ENCODE results near the gene EEPD1. TPM values are rescaled to one million over a fixed set of nuclear protein-coding genes. Genes with fewer than 3 reads are reported as not detected.

EEPD1 gene
- total RNA-seq, 1 experiment from 2014 or later, result 9.8 TPM

DNA sequence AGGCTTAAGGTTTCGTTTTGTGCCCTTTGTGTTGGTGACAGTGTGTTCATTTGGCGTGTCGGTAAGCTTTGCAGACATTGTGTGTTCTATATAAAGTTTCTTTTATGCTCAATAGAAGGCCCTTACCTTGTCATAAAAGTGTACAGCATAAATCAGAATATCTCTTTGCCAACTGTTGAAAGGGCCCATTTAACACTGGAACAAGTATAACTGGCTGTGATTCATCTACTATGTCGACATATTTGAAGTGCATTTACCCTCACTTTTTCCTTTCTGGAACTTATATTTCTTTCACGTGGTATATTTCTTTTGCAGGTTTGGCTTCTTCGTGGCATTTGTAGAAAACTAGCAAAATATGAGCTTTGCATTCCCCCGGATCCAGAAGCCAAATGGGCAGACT, 32.7 kb downstream of the EEPD1 start:
- no peak overlapping the region for H3K4me3 ChIP-seq (ENCODE audit: insufficient read depth, low read depth, low read length)
- no peak for DNase-seq

GRCh38 chr7:36186359-36187121, 33.5 kb downstream of the EEPD1 start:
- Histone ChIP-seq H3K4me3 (ENCODE audit: insufficient read depth, low read depth, low read length) (no peak overlapping the region), H3K27me3 (ENCODE audit: control insufficient read depth, insufficient read depth, low read length) (no peaks in the 10 kb centered on the region), H3K36me3 (replicated peaks; ENCODE audit: control insufficient read depth, insufficient read depth, low read length) (no peaks in the 10 kb centered on the region)
- no peak for DNase-seq

More for the DNA sequence above, 32.7 kb downstream of the EEPD1 start:
- H3K36me3 ChIP-seq (replicated peaks; ENCODE audit: control insufficient read depth, insufficient read depth, low read length), result no peaks in the 10 kb centered on the region
- H3K27me3 ChIP-seq (ENCODE audit: control insufficient read depth, insufficient read depth, low read length), result no peaks in the 10 kb centered on the region

DNA sequence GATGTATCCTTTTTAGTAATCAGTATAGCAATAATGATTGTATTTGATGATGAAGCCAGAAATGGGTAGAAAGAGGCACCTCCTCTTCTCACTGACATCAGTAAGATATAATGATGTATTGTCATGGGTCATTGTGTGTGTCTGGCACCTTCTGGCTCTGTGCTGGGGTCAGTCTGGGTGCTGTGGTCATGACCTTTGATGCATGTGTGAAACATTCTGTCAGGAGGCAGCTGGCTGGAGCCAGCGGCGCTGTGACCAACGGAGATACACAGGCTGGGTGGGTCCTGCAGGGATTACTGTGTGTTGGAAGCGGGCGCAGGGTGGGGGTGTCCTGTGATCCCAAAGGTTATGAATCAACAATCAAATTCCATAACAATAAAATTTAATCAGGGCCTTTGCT, 35.2 kb downstream of the EEPD1 start:
- no peak overlapping the region for H3K4me3 ChIP-seq (ENCODE audit: insufficient read depth, low read depth, low read length)
- H3K27me3 ChIP-seq (ENCODE audit: control insufficient read depth, insufficient read depth, low read length), result no peaks in the 10 kb centered on the region
- no peaks in the 10 kb centered on the region for H3K36me3 ChIP-seq (replicated peaks; ENCODE audit: control insufficient read depth, insufficient read depth, low read length)
- DNase-seq, result no peak

DNA sequence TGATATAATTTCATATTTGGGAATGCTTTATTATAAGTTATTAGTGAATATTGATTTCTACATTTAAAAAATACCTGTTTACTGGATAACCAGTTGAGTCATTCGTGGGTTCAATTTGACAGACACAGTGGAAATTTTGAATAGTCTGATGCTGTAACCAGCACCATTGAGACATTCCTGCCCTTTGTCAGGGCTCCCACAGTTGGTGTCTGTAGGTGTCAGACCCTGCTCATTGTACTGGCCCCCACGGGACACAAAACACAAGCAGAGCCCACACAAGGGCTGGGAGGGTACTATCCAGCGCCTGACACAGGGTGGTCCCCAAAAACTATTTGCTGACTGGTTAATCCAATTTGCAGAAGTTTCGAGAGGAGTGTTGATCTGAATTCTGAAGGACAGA, 35.9 kb downstream of the EEPD1 start:
- Histone ChIP-seq H3K4me3 (ENCODE audit: insufficient read depth, low read depth, low read length) (no peak overlapping the region), H3K27me3 (ENCODE audit: control insufficient read depth, insufficient read depth, low read length) (no peaks in the 10 kb centered on the region), H3K36me3 (replicated peaks; ENCODE audit: control insufficient read depth, insufficient read depth, low read length) (no peaks in the 10 kb centered on the region)
- no peak for DNase-seq

- no peak overlapping the region for H3K4me3 ChIP-seq (ENCODE audit: insufficient read depth, low read depth, low read length)
- no peaks in the 10 kb centered on the region for H3K27me3 ChIP-seq (ENCODE audit: control insufficient read depth, insufficient read depth, low read length)
- H3K36me3 ChIP-seq (replicated peaks; ENCODE audit: control insufficient read depth, insufficient read depth, low read length), result no peaks in the 10 kb centered on the region
- DNase-seq, result no peak
Observed at GRCh38 chr7:36190447-36191291, 37.6 kb downstream of the EEPD1 start.

DNA sequence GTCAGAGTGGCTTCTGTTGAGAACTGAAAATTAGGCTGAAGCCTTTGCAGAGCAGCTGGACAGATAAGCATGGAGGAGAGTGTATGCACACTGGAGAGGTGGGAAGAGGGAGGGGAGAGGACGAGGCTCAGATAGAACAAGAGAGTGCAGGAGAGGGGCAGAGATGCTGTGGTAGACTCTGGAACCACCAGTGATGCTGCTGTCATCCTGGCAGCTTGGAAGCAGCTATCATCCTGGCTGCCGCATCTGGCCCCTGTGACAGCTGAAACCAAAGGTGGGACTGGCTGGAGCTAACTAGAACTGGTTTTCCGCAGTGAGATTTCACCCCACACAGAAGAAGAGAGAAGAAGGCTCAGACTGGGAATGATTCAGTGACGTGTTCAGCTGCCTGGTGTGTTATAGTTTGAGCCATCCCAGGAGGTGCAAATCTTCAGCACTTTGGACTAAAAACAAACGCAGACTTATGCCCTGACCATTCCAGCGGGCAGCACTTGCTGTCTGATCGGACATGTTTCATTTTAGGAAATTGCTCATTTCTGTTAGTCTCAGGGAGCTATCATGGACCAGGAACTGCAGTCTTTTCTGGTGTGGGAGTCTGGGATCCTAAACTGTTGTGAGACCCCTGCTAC, 38.4 kb downstream of the EEPD1 start:
- no peaks in the 10 kb centered on the region for H3K36me3 ChIP-seq (replicated peaks; ENCODE audit: control insufficient read depth, insufficient read depth, low read length)
- no peak overlapping the region for H3K4me3 ChIP-seq (ENCODE audit: insufficient read depth, low read depth, low read length)
- no peak for DNase-seq
- no peaks in the 10 kb centered on the region for H3K27me3 ChIP-seq (ENCODE audit: control insufficient read depth, insufficient read depth, low read length)

- H3K36me3 ChIP-seq (replicated peaks; ENCODE audit: control insufficient read depth, insufficient read depth, low read length), result no peaks in the 10 kb centered on the region
- no peak for DNase-seq
- no peak overlapping the region for H3K4me3 ChIP-seq (ENCODE audit: insufficient read depth, low read depth, low read length)
- no peaks in the 10 kb centered on the region for H3K27me3 ChIP-seq (ENCODE audit: control insufficient read depth, insufficient read depth, low read length)
Observed at GRCh38 chr7:36192053-36192824, 39.2 kb downstream of the EEPD1 start.

DNA sequence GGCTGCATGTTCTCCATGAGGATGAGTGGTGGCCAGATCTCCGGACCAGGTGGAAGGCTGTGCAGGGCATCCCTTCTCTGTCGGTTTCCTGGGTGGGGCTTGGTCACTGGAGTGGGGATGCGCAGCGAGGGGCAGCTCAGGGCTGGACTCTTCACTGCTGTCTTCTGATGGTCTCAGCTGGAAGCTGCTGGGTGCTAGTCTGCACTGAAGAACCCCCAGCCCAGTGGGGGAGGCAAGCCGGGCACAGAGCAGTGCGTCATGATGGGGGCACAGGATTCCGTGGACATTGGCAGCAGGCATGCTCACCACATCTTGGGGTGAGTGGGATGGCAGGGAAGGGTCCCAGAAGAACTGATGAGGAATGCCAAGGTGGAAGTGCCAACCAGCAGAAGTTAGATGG, 39.8 kb downstream of the EEPD1 start:
- Histone ChIP-seq H3K36me3 (replicated peaks; ENCODE audit: control insufficient read depth, insufficient read depth, low read length) (no peaks in the 10 kb centered on the region), H3K27me3 (ENCODE audit: control insufficient read depth, insufficient read depth, low read length) (no peaks in the 10 kb centered on the region), H3K4me3 (ENCODE audit: insufficient read depth, low read depth, low read length) (no peak overlapping the region)
- no peak for DNase-seq

DNA sequence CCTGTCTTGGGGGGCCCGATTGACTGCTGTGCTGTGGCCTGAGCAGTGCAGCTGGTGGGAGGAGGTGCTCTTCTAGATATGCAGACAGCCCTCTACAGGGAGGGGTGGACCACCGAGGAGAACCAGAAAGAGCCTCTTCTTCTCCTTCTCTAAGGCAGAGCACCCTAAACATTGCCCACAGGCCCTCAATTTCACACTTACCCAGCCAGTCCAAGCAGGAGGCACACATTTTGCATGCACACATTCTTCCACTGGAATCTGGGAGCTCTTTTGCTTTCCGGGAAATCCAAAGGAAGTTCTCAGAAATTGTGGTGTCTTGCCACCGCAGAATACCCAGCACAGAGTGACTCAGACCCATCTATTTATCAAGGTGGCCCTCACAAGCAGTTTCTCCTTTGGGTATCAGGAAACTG, 45.8 kb downstream of the EEPD1 start:
- Histone ChIP-seq H3K27me3 (ENCODE audit: control insufficient read depth, insufficient read depth, low read length) (no peaks in the 10 kb centered on the region), H3K36me3 (replicated peaks; ENCODE audit: control insufficient read depth, insufficient read depth, low read length) (no peaks in the 10 kb centered on the region), H3K4me3 (ENCODE audit: insufficient read depth, low read depth, low read length) (no peak overlapping the region)
- DNase-seq, result no peak

- H3K27me3 ChIP-seq (ENCODE audit: control insufficient read depth, insufficient read depth, low read length), result no peaks in the 10 kb centered on the region
- no peaks in the 10 kb centered on the region for H3K36me3 ChIP-seq (replicated peaks; ENCODE audit: control insufficient read depth, insufficient read depth, low read length)
- no peak for DNase-seq
- no peak overlapping the region for H3K4me3 ChIP-seq (ENCODE audit: insufficient read depth, low read depth, low read length)
Observed at GRCh38 chr7:36199329-36199728, 46.3 kb downstream of the EEPD1 start.

DNA sequence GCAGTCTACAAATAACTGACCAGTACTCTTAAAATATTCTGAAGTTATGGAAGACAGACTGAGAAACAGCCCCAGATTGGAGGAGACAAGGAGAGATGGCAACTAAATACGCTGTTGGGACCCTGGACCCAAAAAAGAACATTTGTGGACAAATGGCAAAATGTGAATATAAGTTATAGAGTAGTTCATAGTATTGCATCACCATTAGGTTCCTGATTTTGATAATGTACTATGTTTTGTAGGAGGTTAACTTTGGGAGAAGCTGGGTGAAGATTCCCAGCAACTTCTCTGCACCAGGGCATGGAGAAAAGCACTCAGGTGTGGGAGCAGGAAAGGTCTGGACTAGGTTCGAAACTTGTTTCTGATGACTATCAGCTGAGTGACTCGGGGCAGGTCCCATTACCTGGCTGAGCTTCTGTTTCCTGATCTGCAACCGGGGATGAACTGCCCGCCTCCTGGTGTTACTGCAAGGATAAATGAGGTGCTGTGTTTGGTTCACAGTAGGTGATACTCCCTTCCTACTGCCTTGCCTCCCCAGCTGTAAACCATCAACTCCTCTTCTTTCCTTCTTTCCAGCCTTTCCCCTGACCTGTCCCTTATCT, 48.2 kb downstream of the EEPD1 start:
- no peak for DNase-seq
- Histone ChIP-seq H3K27me3 (ENCODE audit: control insufficient read depth, insufficient read depth, low read length) (no peaks in the 10 kb centered on the region), H3K36me3 (replicated peaks; ENCODE audit: control insufficient read depth, insufficient read depth, low read length) (no peaks in the 10 kb centered on the region), H3K4me3 (ENCODE audit: insufficient read depth, low read depth, low read length) (no peak overlapping the region)

- H3K4me3 ChIP-seq (ENCODE audit: insufficient read depth, low read depth, low read length), result no peak overlapping the region
- no peak for DNase-seq
- no peaks in the 10 kb centered on the region for H3K36me3 ChIP-seq (replicated peaks; ENCODE audit: control insufficient read depth, insufficient read depth, low read length)
- H3K27me3 ChIP-seq (ENCODE audit: control insufficient read depth, insufficient read depth, low read length), result no peaks in the 10 kb centered on the region
Observed at GRCh38 chr7:36202398-36202797, 49.3 kb downstream of the EEPD1 start.

DNA sequence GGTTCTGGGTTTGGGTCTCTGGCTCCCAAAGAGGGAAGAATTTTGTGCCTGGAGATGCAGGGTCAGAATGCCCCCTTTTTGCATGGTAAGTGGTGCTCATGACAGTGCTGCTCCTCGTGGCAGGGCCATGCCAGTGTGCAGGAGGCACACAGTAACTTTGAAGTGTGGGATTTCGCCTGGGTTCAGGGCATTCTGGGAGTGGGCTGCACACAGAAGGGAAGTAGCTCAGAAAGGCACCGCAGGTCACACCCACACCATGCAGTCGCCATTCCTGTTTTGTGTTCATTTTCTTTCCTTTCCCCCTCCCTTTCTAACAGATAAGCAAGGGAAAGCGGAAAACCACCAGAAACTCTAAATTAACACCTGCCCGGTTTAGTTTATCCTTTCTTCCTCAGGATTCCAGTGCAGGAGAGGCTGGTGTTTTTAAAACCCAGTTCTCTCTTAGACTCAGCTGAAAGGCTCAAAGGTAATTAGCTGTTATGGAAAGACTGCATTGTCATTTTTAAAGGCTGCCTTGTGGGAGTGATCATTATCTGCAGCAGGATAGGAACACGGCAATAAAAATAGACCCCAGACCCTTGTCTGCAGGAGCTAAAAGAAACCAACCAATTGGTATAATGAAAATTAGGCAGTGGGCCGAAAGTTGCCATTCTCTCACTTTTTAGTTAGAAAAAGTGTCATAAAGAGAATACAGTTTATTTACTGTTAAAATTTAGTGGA, 50.2 kb downstream of the EEPD1 start:
- H3K27me3 ChIP-seq (ENCODE audit: control insufficient read depth, insufficient read depth, low read length), result no peaks in the 10 kb centered on the region
- no peak overlapping the region for H3K4me3 ChIP-seq (ENCODE audit: insufficient read depth, low read depth, low read length)
- no peaks in the 10 kb centered on the region for H3K36me3 ChIP-seq (replicated peaks; ENCODE audit: control insufficient read depth, insufficient read depth, low read length)
- no peak for DNase-seq

Data from H7 (cell line).